SK-N-MC (cell line): ENCODE results near the gene RNF31.
"Not testable (repeated sequence)": the region's sequence is repeated elsewhere in the genome, so short reads cannot be mapped to it uniquely, and the experiment has no call there.

Experiments
- DNase-seq: peaks from one replicate; pipeline ENCODE4 v3.0.0-alpha.2; 2011; ENCODE audit warnings: low read depth, low spot score
- H3K27ac ChIP-seq: fragments of 200-600 bp; sonication (generic); 2 replicates; pipeline ENCODE4 v1.5.1; 2016; ENCODE audit warnings: mixed run types
- H3K36me3 ChIP-seq: fragments of 200-600 bp; sonication (generic); 2 replicates; pipeline ENCODE4 v1.6.1; 2017; ENCODE audit warnings: antibody characterized with exemption, low read length, mixed read lengths; ENCODE audit not compliant: insufficient read depth
- H3K4me3 ChIP-seq: fragments of 200-600 bp; sonication (generic); 2 replicates; pipeline ENCODE4 v1.5.1; 2016
- H3K9ac ChIP-seq: fragments of 200-600 bp; sonication (generic); 2 replicates; pipeline ENCODE4 v1.8.0; 2017; ENCODE audit warnings: mixed run types, mixed read lengths; ENCODE audit not compliant: insufficient read length
- H3K9me3 ChIP-seq: fragments of 200-600 bp; sonication (generic); 2 replicates; pipeline ENCODE4 v1.6.1; 2017; ENCODE audit warnings: low read depth, mild to moderate bottlenecking, antibody characterized with exemption, low read length, moderate library complexity, mixed read lengths
- EZH2 ChIP-seq: fragments of 200-600 bp; sonication (generic); IDR thresholded peaks from one replicate; pipeline ENCODE4 v1.6.1; 2017; ENCODE audit warnings: antibody characterized with exemption
- FOXP2 ChIP-seq: optimal IDR thresholded peaks from 2 replicates; pipeline ENCODE3; 2011; ENCODE audit warnings: mild to moderate bottlenecking, moderate library complexity; ENCODE audit not compliant: insufficient read depth; ENCODE audit errors: extremely low read length, control extremely low read depth
- POLR2AphosphoS5 ChIP-seq: IDR thresholded peaks from 2 replicates; pipeline ENCODE4 v1.6.1; 2012; ENCODE audit warnings: mild to moderate bottlenecking, low read depth, low read length, borderline replicate concordance

RNF31 gene

DNA sequence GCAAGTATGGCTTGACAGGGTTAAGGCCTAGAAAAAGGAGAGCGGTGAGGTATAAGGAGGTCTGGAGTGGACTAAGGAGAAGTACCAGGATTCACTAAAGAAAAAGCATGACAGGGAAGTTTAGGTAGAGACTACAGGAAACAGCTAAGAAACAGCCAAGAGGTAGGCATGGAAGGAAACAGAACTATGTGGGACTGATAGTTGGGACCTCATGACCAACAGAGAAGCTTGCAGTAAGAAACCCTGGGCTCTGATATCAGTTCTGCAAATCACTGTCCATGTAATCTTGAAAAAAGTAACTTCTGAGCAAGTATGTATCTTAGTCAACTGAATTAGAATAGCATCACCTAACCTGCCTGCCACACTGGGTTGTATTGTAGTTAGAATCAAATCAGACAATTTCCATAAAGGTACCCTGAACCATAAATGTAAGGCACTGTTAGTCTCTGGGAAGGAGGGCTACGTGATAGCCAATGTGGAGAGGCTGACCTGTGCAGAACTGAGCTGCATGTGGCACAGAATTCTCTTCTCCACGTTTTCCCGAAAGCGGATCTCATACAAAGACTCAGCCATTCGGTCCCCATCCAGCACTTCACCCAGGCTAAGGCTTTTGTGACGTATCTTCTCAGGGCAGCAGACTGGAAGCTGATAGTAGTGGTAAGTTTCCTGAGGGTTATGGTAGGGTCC, 47.0 kb downstream of the RNF31 start:
- H3K9me3 ChIP-seq = no peaks in the 10 kb centered on the region
- H3K27ac ChIP-seq = 0 out of 2 replicates have a peak overlapping the region, but pooled peaks have one; percentile 96
- DNase-seq = no peak
- H3K4me3 ChIP-seq = peak overlapping the region; percentile 96
- H3K36me3 ChIP-seq = peaks cover 16% of the 10 kb centered on the region
- TF ChIP-seq FOXP2 (no peak), POLR2AphosphoS5 (no peak), EZH2 (no peak)
- H3K9ac ChIP-seq = peak overlapping the region; percentile 93

DNA sequence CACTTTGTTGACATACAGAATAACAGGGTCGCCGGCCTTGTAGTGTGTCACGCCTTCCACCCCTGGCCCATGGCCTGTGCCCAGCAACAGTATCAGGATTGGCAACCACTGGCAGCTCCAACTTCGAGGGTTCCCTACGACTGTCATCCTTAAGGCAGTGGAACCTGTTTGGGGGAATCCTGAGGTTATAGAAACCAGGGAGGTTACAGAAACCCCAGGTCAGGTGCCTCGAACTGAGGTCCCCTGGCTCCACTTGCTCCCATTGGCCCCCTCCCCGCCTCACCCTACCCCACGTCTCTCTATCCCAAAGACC, 47.5 kb downstream of the RNF31 start:
- H3K9ac ChIP-seq = peak overlapping the region; percentile 93
- no peak for DNase-seq
- no peaks in the 10 kb centered on the region for H3K9me3 ChIP-seq
- peaks cover 16% of the 10 kb centered on the region for H3K36me3 ChIP-seq
- peak overlapping the region; percentile 96 for H3K4me3 ChIP-seq
- H3K27ac ChIP-seq = peak overlapping the region; percentile 96; the same call in 1 of the 2 replicates
- no peak for TF ChIP-seq POLR2AphosphoS5
- no peak for TF ChIP-seq EZH2
- no peak for TF ChIP-seq FOXP2

DNA sequence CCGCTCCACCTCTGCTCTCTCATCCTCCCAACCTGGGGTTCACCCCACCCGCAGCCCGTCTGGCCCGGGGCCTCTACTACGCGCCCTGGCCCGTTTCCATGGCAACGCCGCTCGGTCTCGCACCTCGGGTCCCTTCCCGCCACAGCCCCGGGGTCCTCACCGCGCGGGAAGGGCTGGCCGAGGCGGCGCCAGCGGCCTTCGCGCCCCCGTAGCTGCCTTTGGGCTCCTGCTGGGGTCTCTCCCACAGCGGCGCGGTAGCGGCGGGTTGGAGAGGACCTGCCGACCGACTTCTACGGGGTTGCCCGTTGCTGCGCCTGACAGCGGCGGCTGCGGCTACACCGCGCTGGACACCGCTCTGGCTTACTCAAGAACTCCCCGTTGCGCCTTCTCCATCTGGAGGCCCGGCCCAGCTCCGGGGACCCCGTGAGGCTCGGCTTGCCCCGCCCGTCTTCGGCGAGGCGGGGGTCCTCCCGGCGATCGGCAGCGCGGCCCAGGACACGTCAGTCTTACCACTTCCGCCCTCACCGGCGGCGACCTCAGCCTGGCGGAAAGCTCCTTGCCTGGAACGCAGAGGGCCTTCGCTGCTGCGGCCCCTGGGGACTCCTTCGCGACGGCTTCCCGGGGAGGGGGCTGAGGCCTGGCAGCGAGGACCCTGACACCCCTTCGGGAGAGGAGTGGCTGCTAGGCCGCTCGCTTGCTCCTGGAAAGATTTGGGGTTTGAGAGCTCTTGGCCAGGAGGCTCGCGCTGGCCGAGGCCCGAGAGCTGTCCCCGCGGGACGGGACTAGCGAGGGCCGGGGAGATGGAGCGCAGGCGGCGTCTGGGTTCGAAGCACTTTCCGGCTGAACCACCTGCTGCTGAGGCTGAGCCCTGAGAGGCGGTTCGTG, 48.1 kb downstream of the RNF31 start, which contains the start of gene TM9SF1:
Gene TM9SF1, minus strand, starts transcription at position 256 of the 885 bp plus-strand sequence. CDS start 422 bp downstream, outside the sequence.
- no peak for TF ChIP-seq EZH2
- TF ChIP-seq POLR2AphosphoS5 = peak; percentile 78
- no peak for TF ChIP-seq FOXP2
- Histone ChIP-seq H3K27ac (peak within 1 kb of the TSS; percentile 96), H3K9ac (peak within 1 kb of the TSS; percentile 93), H3K9me3 (no peaks in the 10 kb centered on the region), H3K36me3 (peaks cover 16% of the 10 kb centered on the region), H3K4me3 (peak within 1 kb of the TSS; percentile 96)
- no peak for DNase-seq

DNA sequence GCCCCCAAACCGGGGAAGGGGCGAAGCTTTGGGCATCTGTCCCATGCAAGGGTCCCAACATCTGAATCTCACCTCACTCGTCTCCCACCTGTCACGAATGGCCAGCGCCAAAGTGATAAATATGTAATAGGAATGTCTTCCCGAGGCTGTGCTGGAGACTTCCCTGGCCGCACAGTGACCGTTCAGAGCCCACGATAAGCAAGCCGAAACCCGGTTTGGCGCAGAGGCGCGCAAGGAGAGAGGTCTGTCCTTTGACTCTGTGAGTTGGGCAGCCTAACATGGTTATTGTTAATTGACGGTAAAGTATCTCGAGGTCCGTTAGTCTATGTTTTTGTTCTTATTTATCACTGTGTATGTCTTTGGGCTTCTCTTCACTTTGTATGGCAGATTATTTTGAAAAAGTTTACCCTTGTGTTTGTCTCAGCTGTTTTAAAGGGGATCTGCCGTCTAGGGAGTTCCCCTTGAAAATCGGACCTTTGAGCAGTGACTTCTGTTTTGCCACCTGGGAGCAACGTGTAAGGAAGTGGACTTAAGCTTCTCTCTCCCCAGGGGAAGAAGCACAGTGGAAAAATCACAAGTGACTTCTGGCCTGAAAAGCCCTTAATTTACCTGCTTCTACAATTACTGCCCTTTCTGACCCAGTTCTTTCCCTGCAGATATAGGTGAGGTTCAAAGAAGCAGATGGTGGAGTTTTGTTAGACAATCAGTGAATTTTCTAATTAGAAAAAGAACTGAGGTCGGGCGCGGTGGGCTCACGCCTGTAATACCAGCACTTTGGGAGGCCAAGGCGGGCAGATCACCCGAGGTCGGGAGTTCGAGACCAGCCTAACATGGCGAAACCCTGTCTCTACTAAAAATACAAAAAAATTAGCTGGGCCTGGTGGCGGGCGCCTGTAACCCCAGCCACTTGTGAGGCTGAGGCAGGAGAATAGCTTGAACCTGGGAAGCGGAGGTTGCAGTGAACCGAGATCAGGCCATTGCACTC, 49.1 kb downstream of the RNF31 start:
- Histone ChIP-seq H3K9me3 (no peaks in the 10 kb centered on the region), H3K4me3 (peak overlapping the region; percentile 96), H3K36me3 (peaks cover 17% of the 10 kb centered on the region), H3K27ac (peak overlapping the region; percentile 96), H3K9ac (peak overlapping the region; percentile 93)
- DNase-seq = no peak
- no peak for TF ChIP-seq FOXP2
- no peak for TF ChIP-seq EZH2

DNA sequence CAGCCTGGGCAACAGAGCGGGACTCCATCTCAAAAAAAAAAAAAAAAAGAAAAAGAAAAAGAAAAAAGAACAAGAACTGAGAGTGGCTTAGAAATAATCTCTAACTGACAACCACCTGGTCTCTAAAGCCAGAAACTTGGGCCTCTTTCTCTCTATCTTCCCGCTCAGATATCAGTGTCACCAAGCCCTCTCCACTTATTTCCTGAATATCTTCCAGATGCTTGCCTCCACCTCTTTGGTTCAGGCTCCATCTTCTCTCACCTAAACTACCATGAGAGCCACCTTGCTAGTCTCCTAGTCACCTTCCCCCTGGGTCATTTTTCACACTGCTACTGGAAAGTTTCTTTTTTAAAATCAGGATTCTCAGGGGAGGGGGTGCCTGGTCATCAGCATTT, 49.8 kb downstream of the RNF31 start:
- Histone ChIP-seq H3K36me3 (peaks cover 17% of the 10 kb centered on the region), H3K27ac (no peak overlapping the region), H3K9me3 (no peaks in the 10 kb centered on the region), H3K9ac (no peak overlapping the region), H3K4me3 (no peak overlapping the region)
- DNase-seq = no peak
- TF ChIP-seq POLR2AphosphoS5 (no peak), EZH2 (no peak), FOXP2 (no peak)

DNA sequence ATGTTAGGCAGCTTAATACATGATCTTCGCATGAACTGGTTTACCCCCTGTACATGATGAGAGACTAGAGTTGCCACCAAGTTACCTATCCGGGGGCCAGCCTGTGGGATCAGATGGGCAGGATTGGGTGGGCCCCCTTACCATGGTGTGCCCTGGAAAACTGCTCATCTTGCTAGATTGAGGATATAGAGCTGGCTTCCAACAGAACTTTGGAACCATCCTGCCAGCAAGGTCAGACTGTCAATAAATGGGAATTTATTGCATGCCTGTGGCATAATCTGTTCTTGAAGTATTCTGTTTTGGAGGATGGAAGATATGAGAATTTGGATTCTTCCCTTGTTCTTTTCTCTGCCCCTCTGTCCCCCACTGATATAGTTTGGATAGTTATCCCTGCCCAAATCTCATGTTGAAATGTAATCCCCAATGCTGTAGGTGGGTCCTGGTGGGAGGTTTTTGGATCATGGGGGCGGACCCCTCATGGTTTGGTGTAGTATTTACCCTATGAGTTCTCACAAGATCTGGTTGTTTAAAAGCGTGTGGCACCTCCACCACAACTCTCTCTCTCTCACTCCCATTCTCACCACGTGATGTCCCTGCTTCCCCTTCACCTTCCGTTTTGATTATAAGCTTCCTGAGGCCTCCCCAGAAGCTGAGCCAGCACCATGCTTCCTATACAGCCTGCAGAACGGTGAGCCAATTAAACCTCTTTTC, 51.7 kb downstream of the RNF31 start:
- Histone ChIP-seq H3K9me3 (no peaks in the 10 kb centered on the region), H3K9ac (no peak overlapping the region), H3K36me3 (peaks cover 14% of the 10 kb centered on the region), H3K27ac (no peak overlapping the region), H3K4me3 (no peak overlapping the region)
- no peak for DNase-seq
- TF ChIP-seq EZH2 (no peak), FOXP2 (no peak), POLR2AphosphoS5 (no peak)

DNA sequence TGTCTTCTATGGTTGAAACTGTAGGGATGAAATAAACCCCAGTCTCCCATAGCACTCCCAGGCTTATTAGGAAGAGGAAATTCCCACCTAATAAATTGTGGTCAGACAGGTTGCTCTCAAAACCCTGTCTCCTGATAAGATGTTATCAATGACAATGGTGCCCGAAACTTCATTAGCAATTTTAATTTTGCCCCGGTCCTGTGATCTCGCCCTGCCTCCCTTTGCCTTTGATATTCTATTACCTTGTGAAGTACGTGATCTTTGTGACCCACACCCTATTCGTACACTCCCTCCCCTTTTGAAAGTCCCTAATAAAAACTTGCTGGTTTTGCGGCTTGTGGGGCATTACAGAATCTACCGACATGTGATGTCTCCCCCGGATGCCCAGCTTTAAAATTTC, 55.2 kb downstream of the RNF31 start:
- H3K36me3 ChIP-seq = peaks cover 21% of the 10 kb centered on the region; the same call in 1 of the 2 replicates
- not testable (repeated sequence) for H3K4me3 ChIP-seq, H3K27ac ChIP-seq, H3K9ac ChIP-seq, H3K9me3 ChIP-seq, DNase-seq

DNA sequence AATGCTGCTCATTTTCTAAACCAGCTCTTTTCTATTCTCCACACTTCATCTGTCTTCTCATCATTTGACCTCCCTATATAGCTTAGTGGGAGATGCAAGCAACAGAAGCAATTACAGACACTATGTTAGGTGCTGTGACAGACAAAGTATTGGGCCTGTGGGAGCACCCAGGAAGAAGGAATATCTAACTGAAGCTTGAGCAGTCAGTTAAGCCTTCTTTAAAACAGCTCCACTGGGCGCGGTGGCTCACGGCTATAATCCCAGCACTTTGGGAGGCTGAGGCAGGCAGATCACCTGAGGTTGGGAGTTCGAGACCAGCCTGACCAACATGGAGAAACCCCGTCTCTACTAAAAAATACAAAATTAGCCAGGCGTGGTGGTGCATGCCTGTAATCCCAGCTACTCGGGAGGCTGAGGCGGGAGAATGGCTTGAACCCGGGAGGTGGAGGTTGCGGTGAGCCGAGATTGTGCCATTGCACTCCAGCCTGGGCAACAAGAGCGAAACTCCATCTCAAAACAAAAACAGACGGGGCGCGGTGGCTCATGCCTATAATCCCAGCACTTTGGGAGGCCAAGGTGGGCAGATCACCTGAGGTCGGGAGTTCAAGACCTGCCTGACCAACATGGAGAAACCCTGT, 56.1 kb downstream of the RNF31 start:
- H3K4me3 ChIP-seq, H3K9me3 ChIP-seq, H3K9ac ChIP-seq, DNase-seq, H3K27ac ChIP-seq: not testable (repeated sequence)
- peaks cover 25% of the 10 kb centered on the region; the same call in 1 of the 2 replicates for H3K36me3 ChIP-seq
